ENCODE measurements around the gene ARF4. TPM values are rescaled to one million over a fixed set of nuclear protein-coding genes. Genes with fewer than 3 reads are reported as not detected.

Gene ARF4
- total RNA-seq, 1 experiment from 2014 or later: 275 TPM

DNA sequence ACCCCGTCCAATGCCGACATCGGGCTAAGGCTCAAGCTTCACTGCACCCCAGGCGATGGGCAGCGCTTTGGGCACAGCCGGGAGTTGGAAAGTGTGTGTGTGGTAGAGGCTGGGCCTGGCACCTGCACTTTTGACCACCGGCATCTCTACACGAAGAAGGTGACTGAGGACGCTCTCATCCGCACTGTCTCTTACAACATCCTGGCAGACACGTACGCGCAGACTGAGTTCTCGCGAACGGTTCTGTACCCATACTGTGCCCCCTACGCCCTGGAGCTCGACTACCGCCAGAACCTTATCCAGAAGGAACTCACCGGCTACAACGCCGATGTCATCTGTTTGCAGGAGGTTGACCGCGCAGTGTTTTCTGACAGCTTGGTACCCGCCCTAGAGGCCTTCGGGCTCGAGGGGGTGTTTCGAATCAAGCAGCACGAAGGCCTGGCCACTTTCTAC, 40.0 kb downstream of the ARF4 start:
- BruUV-seq (replicated peaks): no TSS peak
- Mint-ChIP-seq H3K9me3 (ENCODE audit: unreplicated experiment) (no peaks in the 10 kb centered on the region), H3K27me3 (ENCODE audit: insufficient read depth, unreplicated experiment) (no peaks in the 10 kb centered on the region), H3K4me1 (ENCODE audit: insufficient read depth, unreplicated experiment) (peaks cover 12% of the 10 kb centered on the region), H3K27ac (ENCODE audit: low read depth, unreplicated experiment) (peak overlapping the region; percentile 96), H3K4me3 (ENCODE audit: unreplicated experiment) (peak overlapping the region; percentile 63), H3K36me3 (ENCODE audit: insufficient read depth, unreplicated experiment) (peaks cover 45% of the 10 kb centered on the region)
- ChIA-PET CTCF (interaction anchor here (0.6 to 1.0 kb wide), 3 partner anchors 37 to 755 kb away, joined by 3 to 5 read pairs (median 3); no protein-coding TSS in a partner anchor), POLR2A (interaction anchor here (0.5 to 8.3 kb wide), 14 partner anchors 9 to 554 kb away, joined by 3 to 153 read pairs (median 7); partner anchors contain the start of genes APPL1, ARF4, DNAH12 and SPATA12)
- TF ChIP-seq, protein P1, sequence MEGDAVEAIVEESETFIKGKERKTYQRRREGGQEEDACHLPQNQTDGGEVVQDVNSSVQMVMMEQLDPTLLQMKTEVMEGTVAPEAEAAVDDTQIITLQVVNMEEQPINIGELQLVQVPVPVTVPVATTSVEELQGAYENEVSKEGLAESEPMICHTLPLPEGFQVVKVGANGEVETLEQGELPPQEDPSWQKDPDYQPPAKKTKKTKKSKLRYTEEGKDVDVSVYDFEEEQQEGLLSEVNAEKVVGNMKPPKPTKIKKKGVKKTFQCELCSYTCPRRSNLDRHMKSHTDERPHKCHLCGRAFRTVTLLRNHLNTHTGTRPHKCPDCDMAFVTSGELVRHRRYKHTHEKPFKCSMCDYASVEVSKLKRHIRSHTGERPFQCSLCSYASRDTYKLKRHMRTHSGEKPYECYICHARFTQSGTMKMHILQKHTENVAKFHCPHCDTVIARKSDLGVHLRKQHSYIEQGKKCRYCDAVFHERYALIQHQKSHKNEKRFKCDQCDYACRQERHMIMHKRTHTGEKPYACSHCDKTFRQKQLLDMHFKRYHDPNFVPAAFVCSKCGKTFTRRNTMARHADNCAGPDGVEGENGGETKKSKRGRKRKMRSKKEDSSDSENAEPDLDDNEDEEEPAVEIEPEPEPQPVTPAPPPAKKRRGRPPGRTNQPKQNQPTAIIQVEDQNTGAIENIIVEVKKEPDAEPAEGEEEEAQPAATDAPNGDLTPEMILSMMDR (IDR thresholded peaks at IDR 0.05; ENCODE audit: unreplicated experiment): no peak
- DNase-seq (ENCODE audit: unreplicated experiment): peak; percentile 48
- intact Hi-C loops (cut with micrococcal nuclease): loop anchor here (2.0 to 5.0 kb wide), 2 partner anchors 40 to 160 kb away; partner anchors contain the start of gene ARF4

DNA sequence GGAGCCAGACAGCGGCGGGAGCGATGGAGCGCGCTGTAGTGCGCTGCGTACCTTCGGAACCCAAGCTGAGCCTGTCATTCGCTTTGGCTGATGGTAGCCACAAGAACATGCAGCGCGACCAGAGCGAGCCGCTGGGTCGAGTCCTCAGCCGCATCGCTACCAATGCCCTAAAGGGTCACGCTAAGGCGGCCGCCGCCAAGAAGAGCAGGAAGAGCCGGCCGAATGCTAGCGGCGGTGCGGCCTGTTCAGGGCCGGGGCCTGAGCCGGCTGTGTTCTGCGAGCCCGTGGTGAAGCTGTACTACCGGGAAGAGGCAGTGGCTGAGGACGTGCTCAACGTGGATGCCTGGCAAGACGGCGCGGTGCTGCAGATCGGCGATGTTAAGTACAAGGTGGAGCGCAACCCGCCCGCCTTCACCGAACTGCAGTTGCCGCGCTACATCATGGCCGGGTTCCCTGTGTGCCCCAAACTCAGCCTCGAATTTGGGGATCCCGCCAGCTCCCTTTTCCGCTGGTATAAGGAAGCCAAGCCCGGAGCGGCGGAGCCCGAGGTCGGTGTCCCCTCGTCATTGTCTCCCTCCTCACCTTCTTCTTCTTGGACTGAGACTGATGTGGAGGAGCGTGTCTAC, 40.6 kb downstream of the ARF4 start:
- Mint-ChIP-seq H3K36me3 (ENCODE audit: insufficient read depth, unreplicated experiment) (peaks cover 40% of the 10 kb centered on the region), H3K9me3 (ENCODE audit: unreplicated experiment) (no peaks in the 10 kb centered on the region), H3K4me3 (ENCODE audit: unreplicated experiment) (peak overlapping the region; percentile 63), H3K27me3 (ENCODE audit: insufficient read depth, unreplicated experiment) (no peaks in the 10 kb centered on the region), H3K27ac (ENCODE audit: low read depth, unreplicated experiment) (peak overlapping the region; percentile 96), H3K4me1 (ENCODE audit: insufficient read depth, unreplicated experiment) (peaks cover 12% of the 10 kb centered on the region)
- POLR2A ChIA-PET: interaction anchor here (0.5 to 8.3 kb wide), 31 partner anchors 9 to 874 kb away, joined by 3 to 153 read pairs (median 4); partner anchors contain the start of genes APPL1, ARF4, DNAH12 and SPATA12
- BruUV-seq (replicated peaks): TSS peak; percentile 36
- intact Hi-C loops (cut with micrococcal nuclease): loop anchor here (2.0 to 5.0 kb wide), 2 partner anchors 41 to 160 kb away; partner anchors contain the start of gene ARF4
- TF ChIP-seq, protein P1 (IDR thresholded peaks at IDR 0.05; ENCODE audit: unreplicated experiment): no peak
- no peak for DNase-seq (ENCODE audit: unreplicated experiment)
- CTCF ChIA-PET: interaction anchor here (0.8 to 2.0 kb wide), 3 partner anchors 37 to 43 kb away, joined by 3 to 6 read pairs (median 3); partner anchors contain the start of gene ARF4

DNA sequence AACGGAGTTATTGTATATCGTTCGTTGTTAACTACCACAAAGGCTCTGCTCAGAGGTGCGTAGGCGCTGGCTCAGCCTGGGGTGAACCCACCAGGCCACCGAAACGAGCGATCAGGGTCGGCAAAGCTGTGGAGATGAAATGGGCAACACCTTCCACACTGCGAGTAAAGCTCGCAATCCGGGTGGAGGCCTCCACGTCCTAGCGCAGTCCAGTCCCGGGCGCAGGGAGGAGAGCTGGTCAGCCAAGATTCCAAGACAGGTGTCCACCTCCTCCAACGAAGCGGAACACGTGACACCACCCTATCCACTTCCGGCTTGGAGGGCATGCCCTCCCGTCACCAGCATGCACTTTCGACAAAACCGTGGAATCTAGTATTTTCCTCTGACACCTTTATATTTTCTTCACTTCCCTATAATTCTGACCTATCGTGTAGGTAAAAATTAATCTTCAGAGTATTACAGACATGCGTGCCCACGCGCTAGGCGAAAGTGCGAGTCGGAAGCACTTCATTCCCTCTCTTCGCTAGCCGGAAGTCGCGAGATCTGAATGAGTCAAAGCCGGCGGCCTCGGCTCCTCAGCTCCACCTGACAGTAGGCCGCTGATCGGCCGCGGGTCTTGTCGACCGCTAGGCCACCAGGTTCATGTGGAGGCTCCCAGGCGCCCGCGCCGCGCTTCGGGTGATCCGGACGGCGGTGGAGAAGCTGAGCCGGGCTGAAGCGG, 41.2 kb downstream of the ARF4 start, which contains the start of gene PDE12:
Gene PDE12 (plus strand): TSS at position 537 of the 721 bp plus-strand sequence. CDS start 106 bp downstream, at position 643.
- Mint-ChIP-seq H3K36me3 (ENCODE audit: insufficient read depth, unreplicated experiment) (peaks cover 34% of the 10 kb centered on the region), H3K4me1 (ENCODE audit: insufficient read depth, unreplicated experiment) (peaks cover 12% of the 10 kb centered on the region), H3K27me3 (ENCODE audit: insufficient read depth, unreplicated experiment) (no peaks in the 10 kb centered on the region), H3K4me3 (ENCODE audit: unreplicated experiment) (peak within 1 kb of the TSS; percentile 63), H3K9me3 (ENCODE audit: unreplicated experiment) (no peaks in the 10 kb centered on the region), H3K27ac (ENCODE audit: low read depth, unreplicated experiment) (peak within 1 kb of the TSS; percentile 96)
- TF ChIP-seq, protein P1 (IDR thresholded peaks at IDR 0.05; ENCODE audit: unreplicated experiment): no peak
- CTCF ChIA-PET: interaction anchor here (0.7 to 2.0 kb wide), 2 partner anchors 41 to 300 kb away, joined by 3 to 6 read pairs; partner anchors contain the start of gene ARF4
- intact Hi-C loops (cut with micrococcal nuclease): loop anchor here (2.0 to 5.0 kb wide), 2 partner anchors 41 to 159 kb away; partner anchors contain the start of gene ARF4
- peak; percentile 92 for DNase-seq (ENCODE audit: unreplicated experiment)
- POLR2A ChIA-PET: interaction anchor here (0.5 to 8.3 kb wide), 29 partner anchors 10 to 874 kb away, joined by 3 to 153 read pairs (median 4); partner anchors contain the start of genes APPL1, ARF4, DNAH12 and SPATA12
- no TSS peak for BruUV-seq (replicated peaks)

Data from MCF 10A (cell line).